Calu3 (cell line): ENCODE measurements around the gene C5AR2. TPM values are rescaled to one million over a fixed set of nuclear protein-coding genes. Genes with fewer than 3 reads are reported as not detected.

Source experiments
- BruUV-seq: library from RNA; stranded (reverse); fragments of 400-500 nt; replicated peaks from 2 replicates; lab custom pipeline; 2021; lab: Mats Ljungman, UMichigan
- CTCF ChIA-PET: fragments of 300-600 bp; sonication (Branson Sonifier 250); formaldehyde crosslinking; loops from one replicate; lab custom pipeline; 2022; ENCODE audit warnings: antibody characterized with exemption; lab: Charles Lee
- DNase-seq: peaks from one replicate; pipeline ENCODE4 v3.0.0; 2022
- H3K27ac Mint-ChIP-seq: one replicate; pipeline ENCODE4 v1.8.0; 2022; ENCODE audit warnings: mixed read lengths; ENCODE audit not compliant: unreplicated experiment
- H3K27me3 Mint-ChIP-seq: one replicate; pipeline ENCODE4 v1.8.0; 2022; ENCODE audit warnings: mixed read lengths; ENCODE audit not compliant: unreplicated experiment
- H3K36me3 Mint-ChIP-seq: one replicate; pipeline ENCODE4 v1.8.0; 2022; ENCODE audit warnings: mild to moderate bottlenecking, moderate library complexity, mixed read lengths; ENCODE audit not compliant: insufficient read depth, unreplicated experiment
- H3K4me1 Mint-ChIP-seq: one replicate; pipeline ENCODE4 v1.8.0; 2022; ENCODE audit warnings: mild to moderate bottlenecking, low read depth, mixed read lengths; ENCODE audit not compliant: unreplicated experiment
- H3K4me3 Mint-ChIP-seq: one replicate; pipeline ENCODE4 v1.8.0; 2022; ENCODE audit warnings: mild to moderate bottlenecking, low read depth, moderate library complexity, mixed read lengths; ENCODE audit not compliant: unreplicated experiment
- H3K9me3 Mint-ChIP-seq: one replicate; pipeline ENCODE4 v1.8.0; 2022; ENCODE audit warnings: low read depth, mixed read lengths; ENCODE audit not compliant: unreplicated experiment
- CTCF ChIP-seq: fragments of 200-600 bp; IDR thresholded peaks from one replicate; pipeline ENCODE4 v1.8.0; 2022; ENCODE audit warnings: antibody characterized with exemption; ENCODE audit not compliant: unreplicated experiment
- intact Hi-C: fragments of 100-400 bp; cut with micrococcal nuclease; formaldehyde crosslinking; loops from one replicate; pipeline ENCODE4 v1.10.0; 2022; ENCODE audit not compliant: unreplicated experiment
- total RNA-seq: library from RNA; stranded (reverse); gene quantifications from 2 replicates; pipeline ENCODE4 v1.2.3, GENCODE V29; 2022

The C5AR2 gene
- total RNA-seq, 1 experiment from 2014 or later = 0.31 TPM

GRCh38 chr19:47339196-47339880 lies 7.4 kb downstream of the C5AR2 start:
- no peaks in the 10 kb centered on the region for H3K4me1 Mint-ChIP-seq
- H3K27me3 Mint-ChIP-seq = peaks cover 15% of the 10 kb centered on the region
- no peak for TF ChIP-seq CTCF
- no peak overlapping the region for H3K27ac Mint-ChIP-seq
- no peaks in the 10 kb centered on the region for H3K9me3 Mint-ChIP-seq
- no TSS peak for BruUV-seq
- no peak overlapping the region for H3K4me3 Mint-ChIP-seq
- no peaks in the 10 kb centered on the region for H3K36me3 Mint-ChIP-seq
- CTCF ChIA-PET = no interaction called here
- intact Hi-C loops = no loop called here
- DNase-seq = no peak

GRCh38 chr19:47340477-47341208 lies 8.7 kb downstream of the C5AR2 start:
- Mint-ChIP-seq H3K4me1 (no peaks in the 10 kb centered on the region), H3K27me3 (peaks cover 15% of the 10 kb centered on the region), H3K4me3 (no peak overlapping the region), H3K27ac (no peak overlapping the region), H3K36me3 (no peaks in the 10 kb centered on the region), H3K9me3 (no peaks in the 10 kb centered on the region)
- intact Hi-C loops = no loop called here
- DNase-seq = no peak
- TF ChIP-seq CTCF = no peak
- no TSS peak for BruUV-seq
- CTCF ChIA-PET = interaction anchor here (0.7 to 1.2 kb wide), 2 partner anchors 8 to 12 kb away, joined by 3 to 7 read pairs; partner anchors contain the start of gene DHX34

GRCh38 chr19:47341734-47342133 lies 9.8 kb downstream of the C5AR2 start:
- no peaks in the 10 kb centered on the region for H3K9me3 Mint-ChIP-seq
- H3K36me3 Mint-ChIP-seq = no peaks in the 10 kb centered on the region
- H3K4me1 Mint-ChIP-seq = no peaks in the 10 kb centered on the region
- no peak for TF ChIP-seq CTCF
- BruUV-seq = no TSS peak
- peaks cover 15% of the 10 kb centered on the region for H3K27me3 Mint-ChIP-seq
- intact Hi-C loops = no loop called here
- DNase-seq = no peak
- H3K4me3 Mint-ChIP-seq = no peak overlapping the region
- H3K27ac Mint-ChIP-seq = no peak overlapping the region
- CTCF ChIA-PET = interaction anchor here (0.8 kb wide), 1 partner anchor 11 kb away, joined by 3 read pairs; no protein-coding TSS in a partner anchor

- CTCF ChIA-PET = no interaction called here
- H3K4me1 Mint-ChIP-seq = no peaks in the 10 kb centered on the region
- intact Hi-C loops = no loop called here
These were observed 11.3 kb downstream of the C5AR2 start for GRCh38 chr19:47343194-47343802.

More at GRCh38 chr19:47343194-47343802, 11.3 kb downstream of the C5AR2 start:
- DNase-seq = no peak
- Mint-ChIP-seq H3K27ac (no peak overlapping the region), H3K9me3 (no peaks in the 10 kb centered on the region), H3K27me3 (peaks cover 15% of the 10 kb centered on the region), H3K36me3 (no peaks in the 10 kb centered on the region), H3K4me3 (no peak overlapping the region)
- TF ChIP-seq CTCF = no peak
- BruUV-seq = no TSS peak
